Upper lobe of left lung (tissue), 4 donors: Measurements from ENCODE around the gene SLC52A3.

Experiments
- EP300 ChIP-seq, 4 donors: sonication (generic); formaldehyde crosslinking; IDR thresholded peaks; one replicate each; pipeline ENCODE4 v1.5.1; 2017; ENCODE audit warnings: antibody characterized with exemption in 4 of 4, control low read depth in 2 of 4
- TF ChIP-seq, protein P1 (sequence below), 6 experiments: fragments of 450-650 bp in 4 of 6; fragments of 200-600 bp in 2 of 6; sonication (generic) in 2 of 6; IDR thresholded peaks; one replicate each; pipeline ENCODE4 v1.5.1; 2016 to 2019; ENCODE audit warnings: antibody characterized with exemption in 6 of 6

DNA sequence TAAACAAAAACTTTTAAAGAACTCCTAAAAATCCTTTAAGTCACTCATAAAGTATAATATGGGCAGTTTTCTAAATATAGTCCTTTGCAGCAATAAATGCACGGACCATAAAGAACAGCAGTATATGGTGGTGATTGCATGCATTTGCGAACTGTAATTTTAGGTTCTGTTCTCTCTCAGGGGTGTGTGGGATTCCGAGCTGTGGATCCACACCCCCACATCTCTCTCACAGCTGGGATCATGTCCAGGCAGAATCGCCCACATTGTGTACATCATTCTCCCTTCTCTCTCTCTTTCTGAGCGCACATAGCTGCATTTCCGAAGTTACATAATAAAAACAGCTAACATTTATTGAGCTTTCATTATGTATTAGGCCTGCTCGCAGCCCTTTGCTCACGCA, 28.6 kb downstream of the SLC52A3 start:
- TF ChIP-seq, protein P1, sequence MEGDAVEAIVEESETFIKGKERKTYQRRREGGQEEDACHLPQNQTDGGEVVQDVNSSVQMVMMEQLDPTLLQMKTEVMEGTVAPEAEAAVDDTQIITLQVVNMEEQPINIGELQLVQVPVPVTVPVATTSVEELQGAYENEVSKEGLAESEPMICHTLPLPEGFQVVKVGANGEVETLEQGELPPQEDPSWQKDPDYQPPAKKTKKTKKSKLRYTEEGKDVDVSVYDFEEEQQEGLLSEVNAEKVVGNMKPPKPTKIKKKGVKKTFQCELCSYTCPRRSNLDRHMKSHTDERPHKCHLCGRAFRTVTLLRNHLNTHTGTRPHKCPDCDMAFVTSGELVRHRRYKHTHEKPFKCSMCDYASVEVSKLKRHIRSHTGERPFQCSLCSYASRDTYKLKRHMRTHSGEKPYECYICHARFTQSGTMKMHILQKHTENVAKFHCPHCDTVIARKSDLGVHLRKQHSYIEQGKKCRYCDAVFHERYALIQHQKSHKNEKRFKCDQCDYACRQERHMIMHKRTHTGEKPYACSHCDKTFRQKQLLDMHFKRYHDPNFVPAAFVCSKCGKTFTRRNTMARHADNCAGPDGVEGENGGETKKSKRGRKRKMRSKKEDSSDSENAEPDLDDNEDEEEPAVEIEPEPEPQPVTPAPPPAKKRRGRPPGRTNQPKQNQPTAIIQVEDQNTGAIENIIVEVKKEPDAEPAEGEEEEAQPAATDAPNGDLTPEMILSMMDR (IDR thresholded peaks at IDR 0.05) = no peak
- TF ChIP-seq EP300 (IDR thresholded peaks at IDR 0.05) = no peak
